Pancreas (tissue), 10 donors: Measurements from ENCODE around the gene TMOD1. TPM values are rescaled to one million over a fixed set of nuclear protein-coding genes. Genes with fewer than 3 reads are reported as not detected.

Source experiments
- ATAC-seq, 4 donors: fragments of 200-7000 bp; cut with Tn5 transposase; one replicate each; pipeline versions ENCODE4 v1.8.0 to v1.9.1; 2020; ENCODE audit warnings: mild to moderate bottlenecking in 4 of 4, moderate library complexity in 4 of 4
- DNase-seq, 6 donors: peaks; one replicate each; pipeline ENCODE4 v3.0.0-alpha.2; 2020
- FAIRE-seq: peaks from 2 replicates; lab custom pipeline; 2012; peaks lifted over from hg19 to GRCh38; lab: Jason Lieb, UNC
- H3K27ac ChIP-seq, 4 donors: fragments of 200-600 bp; sonication (generic); 1 replicate in 3 of 4; 2 replicates in 1 of 4; pipeline versions ENCODE4 v1.5.0 to v1.8.0; 2020
- H3K27me3 ChIP-seq, 4 donors: fragments of 200-600 bp; one replicate each; pipeline ENCODE4 v1.8.0; 2021
- H3K36me3 ChIP-seq, 3 donors: fragments of 200-600 bp; sonication (generic) in 1 of 3; one replicate each; pipeline versions ENCODE4 v1.5.0 to v1.8.0; 2020 to 2021
- H3K4me1 ChIP-seq, 3 donors: fragments of 200-600 bp; one replicate each; pipeline ENCODE4 v1.8.0; 2021
- H3K4me3 ChIP-seq, 4 donors: fragments of 200-600 bp; sonication (generic) in 2 of 4; one replicate each; pipeline versions ENCODE4 v1.5.0 to v1.8.0; 2020 to 2021
- H3K9me3 ChIP-seq, 4 donors: fragments of 200-600 bp; one replicate each; pipeline ENCODE4 v1.8.0; 2021
- CTCF ChIP-seq, 4 donors: fragments of 200-600 bp; sonication (generic) in 3 of 4; IDR thresholded peaks; one replicate each; pipeline versions ENCODE4 v1.5.0 to v1.8.0; 2021; ENCODE audit warnings: antibody characterized with exemption in 4 of 4
- whole genome bisulfite sequencing, 2 donors: extraction: QIAGEN DNeasy Blood & Tissue Kit; methylation state at CpG; one replicate each; pipeline ENCODE4 v1.1.7; 2013; 5-methylcytosine and 5-hydroxymethylcytosine counted together
- intact Hi-C, 3 donors: fragments of 100-400 bp; cut with DNase I; formaldehyde crosslinking; loops; one replicate each; pipeline versions ENCODE4 v1.11.1 to v1.14.2; 2022
- polyA plus RNA-seq, 2 donors: library from polyadenylated mRNA; stranded (reverse); fragments of 200-250 nt; gene quantifications; one replicate each; pipeline ENCODE4 v1.2.3, GENCODE V29; 2013
- total RNA-seq, 6 donors: library from RNA; stranded (reverse); fragmentation: NEBNext Ultra II Directional in 4 of 6; extraction: Animal tissue kit (Norgen Biotek cat#: 25700) in 4 of 6; gene quantifications; one replicate each; pipeline versions ENCODE4 v1.2.1 to v1.2.4, GENCODE V29; 2021 to 2023
- donor health status: healthy with polysubstance abuse.
- donor health status: DM: no; HTN: no; CAD: no; lungs with moderate emphysema.
- donor health status: DM: no; HTN: no; CAD: no.
- donor health status: control.
- donor health status: control.
- donor health status: Bipolar disorder and iron deficiency.
- donor health status: DM: yes; HTN: yes; CAD: no.
- donor health status: DM: no; HTN: no; CAD: no.
- donor health status: DM: no; HTN: no; CAD: no.
- donor health status: DM: yes; HTN: yes; CAD: no.

Gene TMOD1
- total and polyA plus RNA-seq, 8 donors = 8.4 to 28.7 (median 12.3) TPM

DNA sequence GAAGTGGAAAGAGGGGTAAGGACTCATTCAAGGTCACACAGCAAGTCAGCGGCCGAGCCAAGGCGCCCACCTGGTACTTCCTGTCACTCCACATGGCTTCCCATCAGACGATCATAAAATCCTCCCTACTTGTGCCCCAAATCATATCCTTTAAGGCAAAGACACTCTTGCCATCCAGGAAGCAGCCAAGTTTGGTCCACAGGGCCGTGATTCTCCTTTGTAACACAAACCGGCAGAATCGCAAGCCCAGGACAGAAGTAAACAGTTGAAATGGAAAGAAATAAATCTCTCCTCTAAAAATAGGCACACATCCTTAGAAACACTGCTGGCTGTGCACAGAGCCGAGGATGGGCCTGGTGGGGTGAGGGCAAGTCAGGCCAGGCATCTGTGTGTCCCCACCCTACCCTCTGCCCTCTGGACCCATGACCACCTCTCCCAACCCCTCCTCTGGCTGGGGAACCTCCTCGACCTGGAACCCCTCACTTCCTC lies 30.5 kb downstream of the TMOD1 start:
- Histone ChIP-seq H3K27me3 (no peaks in the 10 kb centered on the region), H3K4me3 (no peak overlapping the region), H3K36me3 (no peaks in the 10 kb centered on the region), H3K27ac (no peak overlapping the region), H3K4me1 (peaks cover 0 to 9% (median 0%) of the 10 kb centered on the region in 3 donors), H3K9me3 (no peaks in the 10 kb centered on the region)
- DNase-seq (no peak), FAIRE-seq (no peak), ATAC-seq (no peak)
- intact Hi-C loops = no loop called here
- 72 to 76% methylated on average over 9 of the region's 9 CpGs for WGBS, 2 donors
- no peak for TF ChIP-seq CTCF (IDR thresholded peaks at IDR 0.05)

GRCh38 chr9:97534185-97534584 lies 32.7 kb downstream of the TMOD1 start:
- no peaks in the 10 kb centered on the region for H3K36me3 ChIP-seq
- WGBS, 2 donors = 94 to 97% methylated on average over 3 of the region's 3 CpGs
- H3K27ac ChIP-seq = no peak overlapping the region
- FAIRE-seq (no peak), ATAC-seq (no peak), DNase-seq (no peak)
- intact Hi-C loops = no loop called here
- H3K4me3 ChIP-seq = no peak overlapping the region
- TF ChIP-seq CTCF (IDR thresholded peaks at IDR 0.05) = no peak
- H3K4me1 ChIP-seq = peaks cover 0 to 9% (median 0%) of the 10 kb centered on the region in 3 donors
- no peaks in the 10 kb centered on the region for H3K27me3 ChIP-seq
- no peaks in the 10 kb centered on the region for H3K9me3 ChIP-seq

DNA sequence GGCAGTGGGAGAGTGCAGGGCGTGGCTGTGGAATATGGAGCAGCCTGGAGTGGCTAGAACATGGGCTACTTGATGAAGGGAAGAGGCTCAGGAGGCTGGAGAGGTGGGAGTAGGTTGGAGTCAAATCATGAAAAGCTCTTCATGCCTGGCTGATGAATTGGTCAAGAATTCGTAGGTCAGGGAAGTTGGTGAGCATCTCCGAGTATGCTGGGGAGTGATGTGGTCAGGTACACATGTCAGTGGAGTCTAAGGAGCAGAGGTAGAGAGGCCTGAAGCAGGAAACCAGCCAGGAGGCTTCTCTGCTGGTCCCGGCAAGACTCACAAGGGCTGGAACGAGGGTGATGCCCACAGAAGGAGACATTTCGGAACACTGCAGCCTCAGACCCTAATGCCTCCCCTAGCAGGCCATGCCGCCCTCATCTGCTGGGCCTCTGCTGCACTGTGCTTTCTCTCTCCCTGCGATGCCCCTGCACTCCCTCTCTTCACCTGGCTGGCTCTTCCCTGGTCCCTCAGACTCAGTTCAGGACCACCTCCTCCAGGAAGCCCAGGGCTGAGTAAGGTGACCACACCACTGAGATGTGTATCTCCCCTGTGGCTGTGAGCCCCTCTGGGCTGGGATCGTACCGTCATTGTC lies 33.6 kb downstream of the TMOD1 start:
- peak overlapping the region in 2 of 4 donors; percentile 39 to 65 for H3K27ac ChIP-seq
- H3K4me1 ChIP-seq = peaks cover 0 to 9% (median 0%) of the 10 kb centered on the region in 3 donors
- TF ChIP-seq CTCF (IDR thresholded peaks at IDR 0.05) = no peak
- intact Hi-C loops = no loop called here
- DNase-seq (no peak), FAIRE-seq (no peak), ATAC-seq (no peak)
- no peaks in the 10 kb centered on the region for H3K9me3 ChIP-seq
- H3K27me3 ChIP-seq = no peaks in the 10 kb centered on the region
- 91 to 96% methylated on average over 9 to 10 of the region's 10 CpGs for WGBS, 2 donors
- no peaks in the 10 kb centered on the region for H3K36me3 ChIP-seq
- no peak overlapping the region for H3K4me3 ChIP-seq

- no peak for FAIRE-seq
- no peak overlapping the region for H3K4me3 ChIP-seq
- peak overlapping the region; percentile 16 to 65 (median 32) for H3K27ac ChIP-seq
- peaks cover 0 to 9% (median 0%) of the 10 kb centered on the region in 3 donors for H3K4me1 ChIP-seq
- H3K9me3 ChIP-seq = no peaks in the 10 kb centered on the region
- ATAC-seq = peak in 3 of 4 donors; percentile 31 to 39 (median 31)
- intact Hi-C loops = no loop called here
- 70 to 74% methylated on average over 5 of the region's 5 CpGs for WGBS, 2 donors
- H3K36me3 ChIP-seq = no peaks in the 10 kb centered on the region
- no peak for DNase-seq
- no peak for TF ChIP-seq CTCF (IDR thresholded peaks at IDR 0.05)
- no peaks in the 10 kb centered on the region for H3K27me3 ChIP-seq
These were observed 34.3 kb downstream of the TMOD1 start for GRCh38 chr9:97535771-97536170.

DNA sequence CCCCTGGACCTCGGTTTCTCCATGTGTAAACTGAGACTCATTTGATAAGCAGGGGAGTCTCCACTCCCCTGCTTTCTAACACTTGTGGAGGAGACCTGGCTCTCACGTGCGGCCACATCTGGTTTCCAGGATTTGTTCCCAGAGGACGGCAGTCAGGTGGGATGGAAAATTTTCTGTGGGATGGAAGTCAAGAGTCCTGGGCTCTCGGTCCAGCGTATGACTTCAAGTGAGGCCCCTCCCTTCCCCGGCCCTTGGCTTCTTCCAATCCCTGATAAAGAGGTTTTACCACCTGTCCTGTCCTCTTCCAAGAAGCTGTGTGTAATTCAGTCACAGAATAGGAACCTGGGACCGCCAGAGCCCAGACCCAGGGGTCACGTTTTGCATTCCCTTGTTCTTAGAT lies 35.0 kb downstream of the TMOD1 start:
- ATAC-seq (peak; percentile 82 to 91 (median 84)), FAIRE-seq (no peak), DNase-seq (peak in 5 of 6 donors; percentile 42 to 78 (median 67))
- Histone ChIP-seq H3K9me3 (no peaks in the 10 kb centered on the region), H3K27me3 (no peaks in the 10 kb centered on the region), H3K27ac (peak overlapping the region; percentile 16 to 65 (median 32)), H3K36me3 (no peaks in the 10 kb centered on the region), H3K4me3 (no peak overlapping the region), H3K4me1 (peaks cover 0 to 9% (median 0%) of the 10 kb centered on the region in 3 donors)
- intact Hi-C loops = no loop called here
- 33 to 38% methylated on average over 9 of the region's 9 CpGs for WGBS, 2 donors
- TF ChIP-seq CTCF (IDR thresholded peaks at IDR 0.05) = no peak
